GM19239 (cell line): Measurements from ENCODE around the gene HOXA7.

Source experiments
- DNase-seq: peaks from one replicate; pipeline ENCODE4 v3.0.0; 2011; ENCODE audit warnings: low spot score; ENCODE audit not compliant: insufficient read length
- FAIRE-seq: peaks from 2 replicates; lab custom pipeline; 2011; peaks lifted over from hg19 to GRCh38; lab: Jason Lieb, UNC

The HOXA7 gene

DNA sequence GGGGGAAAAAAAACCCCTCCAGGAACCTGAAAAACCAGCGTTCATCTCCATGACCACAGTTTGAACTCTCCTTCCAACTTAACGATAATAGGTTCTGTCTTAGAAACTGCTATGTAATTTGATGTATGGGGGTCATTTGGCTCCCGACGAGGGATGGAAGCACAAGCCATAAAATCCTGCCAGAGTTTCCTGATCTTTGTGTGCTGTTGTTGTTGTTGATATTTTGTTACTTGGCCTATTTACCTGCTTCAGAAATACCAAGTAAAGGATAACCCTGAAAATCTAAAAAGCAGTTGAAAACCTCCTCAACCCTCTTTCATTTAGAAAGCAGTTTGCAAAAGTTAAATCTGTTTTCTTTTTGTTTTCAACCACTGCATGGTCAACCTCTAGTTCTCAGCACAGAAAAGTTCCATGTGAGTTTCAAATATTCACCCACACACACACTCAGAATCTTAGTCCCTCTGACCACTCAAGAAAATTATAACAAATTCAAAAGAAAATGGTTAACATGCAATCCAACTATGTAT lies 44.7 kb downstream of the HOXA7 start:
- no peak for FAIRE-seq
- no peak for DNase-seq

GRCh38 chr7:27111042-27111750 lies 45.3 kb downstream of the HOXA7 start:
- FAIRE-seq (no peak), DNase-seq (no peak)

- DNase-seq (no peak), FAIRE-seq (no peak)
These were observed 46.1 kb downstream of the HOXA7 start for GRCh38 chr7:27110186-27111031.

- no peak for FAIRE-seq
These were observed 46.8 kb downstream of the HOXA7 start for GRCh38 chr7:27109466-27110185.

GRCh38 chr7:27108390-27109127 lies 47.9 kb downstream of the HOXA7 start:
- FAIRE-seq (no peak), DNase-seq (no peak)

More at GRCh38 chr7:27109466-27110185, 46.8 kb downstream of the HOXA7 start:
- no peak for DNase-seq

DNA sequence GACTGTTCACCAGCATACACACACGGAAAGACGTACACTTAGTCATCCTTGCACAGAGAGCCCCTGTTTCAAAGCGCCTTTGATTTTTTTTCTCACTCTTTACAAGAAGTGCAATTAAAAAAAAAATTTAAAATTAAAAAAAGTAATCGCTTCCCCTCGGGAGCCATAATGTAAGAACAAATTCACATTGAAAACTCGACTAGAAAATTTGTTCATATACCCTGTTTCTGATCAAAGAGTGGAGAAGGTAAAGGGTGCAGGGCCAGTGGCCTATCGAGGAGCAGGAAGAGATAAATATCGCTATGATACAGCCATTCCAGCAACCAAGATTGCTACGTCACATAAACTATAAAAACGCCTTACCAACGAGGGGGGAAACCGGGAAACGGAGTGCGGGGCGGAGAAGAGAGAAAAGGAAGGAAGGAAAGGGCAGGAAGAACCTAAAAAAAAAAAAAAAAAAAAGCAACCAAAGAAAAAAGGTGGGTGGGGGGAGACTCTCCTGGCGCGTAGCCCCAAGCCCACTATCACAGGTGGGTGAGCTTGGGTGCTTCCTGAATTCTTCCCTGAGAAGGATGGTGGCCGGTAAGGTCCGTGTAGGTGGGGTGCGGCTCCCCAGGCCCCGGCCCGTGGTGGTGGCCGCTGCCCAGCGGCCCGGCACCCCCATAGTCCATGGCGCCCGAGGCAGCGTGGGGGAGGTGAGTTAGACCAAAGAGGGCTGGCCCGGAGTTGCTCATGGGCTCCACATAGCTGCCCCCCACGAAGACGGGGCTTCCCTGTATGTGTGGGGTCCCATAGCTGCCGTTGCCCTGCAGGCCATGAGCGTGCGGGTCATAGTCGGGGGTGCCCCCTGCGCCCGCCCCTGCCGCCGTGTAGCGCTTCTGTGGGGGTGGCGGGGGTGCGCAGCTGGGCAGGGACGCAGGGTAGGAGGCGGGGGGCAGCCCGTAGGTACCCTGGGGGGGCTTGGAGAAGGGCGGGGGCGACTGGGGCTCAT lies 48.8 kb downstream of the HOXA7 start:
- DNase-seq, result no peak
- no peak for FAIRE-seq

GRCh38 chr7:27106901-27107240 lies 49.6 kb downstream of the HOXA7 start:
- no peak for DNase-seq
- no peak for FAIRE-seq

DNA sequence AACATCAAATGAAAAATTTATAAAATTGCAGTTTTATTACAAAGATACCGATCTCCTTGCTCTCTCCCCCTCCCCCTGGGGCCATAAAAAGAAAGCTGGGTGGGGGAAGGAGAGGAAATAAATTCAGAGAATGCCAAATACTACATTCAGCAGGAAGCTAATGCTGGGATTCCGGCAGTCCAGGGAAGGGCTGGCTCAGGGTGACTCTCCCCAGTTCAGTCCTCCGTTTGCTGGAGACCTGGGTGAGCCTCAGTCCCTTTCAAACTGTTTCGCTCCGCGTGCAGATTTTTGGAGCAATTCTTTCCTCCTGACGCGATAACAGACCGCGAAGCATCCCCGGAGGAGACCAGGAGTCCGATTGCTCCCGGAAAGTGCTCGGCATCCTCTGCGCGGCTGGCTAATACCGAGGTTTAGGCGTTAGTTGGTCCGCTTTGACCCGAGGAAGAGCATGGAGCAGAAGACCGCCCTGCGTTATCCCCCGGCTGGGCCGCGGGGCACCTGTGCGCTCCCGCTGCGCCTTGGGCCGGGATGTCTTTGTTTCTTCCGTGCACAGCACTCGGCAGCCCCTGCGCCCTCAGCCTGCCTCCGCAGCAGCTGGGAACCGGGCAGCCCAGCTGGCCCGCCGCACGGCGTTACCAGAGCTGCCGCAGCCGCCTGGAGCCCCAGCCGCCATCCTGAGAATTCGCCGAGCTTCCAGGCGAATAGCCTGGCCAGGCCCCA lies 50.1 kb downstream of the HOXA7 start:
- FAIRE-seq (no peak), DNase-seq (no peak)

DNA sequence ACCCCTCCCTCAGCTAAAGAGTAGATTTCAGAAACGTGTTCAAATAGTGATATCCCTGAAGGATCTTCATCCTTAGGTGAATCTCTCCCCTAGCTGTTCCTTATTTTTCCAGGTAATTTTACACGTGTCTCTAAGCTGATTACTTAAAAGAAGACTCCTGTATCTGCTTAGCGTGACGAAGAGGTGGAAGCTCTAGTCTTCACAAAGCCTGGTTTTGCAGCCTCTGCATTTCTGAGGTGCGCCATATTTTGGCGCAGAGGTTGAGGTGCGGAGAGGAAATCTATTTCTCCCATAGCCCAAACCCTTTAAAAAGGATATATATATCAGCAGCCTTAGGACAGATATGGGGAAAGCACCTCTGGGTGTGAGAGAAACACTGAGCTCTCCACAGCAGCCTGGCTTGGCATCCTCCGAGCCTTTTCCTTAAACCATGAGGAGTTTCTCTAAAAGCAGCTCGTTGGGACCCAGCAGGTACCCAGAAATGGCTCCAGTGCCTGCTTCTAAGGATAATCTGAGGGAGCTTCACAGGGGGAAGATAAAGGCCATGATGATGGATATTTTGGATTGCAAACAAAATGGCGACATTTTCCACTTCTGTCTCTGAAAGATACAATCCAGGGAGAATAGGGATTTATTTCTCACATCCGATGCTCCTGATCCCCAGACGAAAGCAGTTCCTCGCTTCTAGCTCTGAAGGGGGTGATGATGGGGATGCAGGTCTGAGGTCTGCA lies 51.0 kb downstream of the HOXA7 start:
- FAIRE-seq, result no peak
- DNase-seq, result no peak

DNA sequence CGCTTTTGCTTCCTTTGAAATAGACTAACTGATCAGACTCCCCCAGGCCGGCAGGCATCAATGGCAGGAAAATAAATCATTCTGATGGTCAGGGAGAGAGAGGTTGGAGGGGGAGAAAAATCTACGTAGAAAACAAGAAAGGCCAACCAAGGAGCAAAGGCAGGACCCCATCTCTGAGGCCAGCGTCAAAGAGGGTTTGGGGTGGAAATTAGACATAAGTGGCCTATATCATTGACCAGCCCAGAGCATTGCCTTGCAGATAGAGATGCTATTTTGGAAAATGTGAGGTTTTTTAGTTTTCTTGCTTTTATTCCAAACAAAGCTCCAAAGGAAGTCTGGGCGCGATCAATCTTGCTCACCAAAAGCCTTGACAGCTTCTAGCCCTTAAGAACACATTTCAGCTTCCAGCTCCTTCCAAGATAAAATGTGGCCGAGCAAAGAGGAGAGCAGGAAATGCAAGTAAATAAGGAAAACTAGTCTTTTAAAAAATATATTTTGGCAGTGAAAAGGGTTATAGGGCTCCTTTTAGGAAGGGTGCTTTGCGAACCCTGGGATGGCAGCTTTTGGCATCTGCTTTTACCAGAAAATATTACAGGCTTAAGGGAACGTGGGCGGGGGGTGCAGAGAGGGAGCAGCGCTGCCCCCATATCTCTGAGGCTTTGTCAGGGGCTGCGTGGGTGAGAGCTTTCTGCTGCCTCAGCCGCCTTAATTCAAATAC lies 52.0 kb downstream of the HOXA7 start:
- FAIRE-seq (no peak), DNase-seq (no peak)
